Type B pancreatic cell (in vitro differentiated cells): ENCODE results near the gene CERS4. TPM values are rescaled to one million over a fixed set of nuclear protein-coding genes. Genes with fewer than 3 reads are reported as not detected.

Experiments used
- DNase-seq: peaks from one replicate; pipeline ENCODE4 v3.0.0; 2021; ENCODE audit warnings: mixed read lengths; ENCODE audit not compliant: unreplicated experiment; ENCODE audit errors: extremely low spot score
- H3K27ac Mint-ChIP-seq: 2 replicates; pipeline ENCODE4 v1.8.0; 2021; ENCODE audit warnings: mild to moderate bottlenecking, mixed read lengths
- H3K27me3 Mint-ChIP-seq: 2 replicates; pipeline ENCODE4 v1.8.0; 2021; ENCODE audit warnings: mixed read lengths
- H3K36me3 Mint-ChIP-seq: 2 replicates; pipeline ENCODE4 v1.8.0; 2021; ENCODE audit warnings: mixed read lengths
- H3K4me1 Mint-ChIP-seq: one replicate; pipeline ENCODE4 v1.8.0; 2021; ENCODE audit warnings: mixed read lengths; ENCODE audit not compliant: unreplicated experiment
- H3K4me3 Mint-ChIP-seq: 2 replicates; pipeline ENCODE4 v1.8.0; 2021; ENCODE audit warnings: mild to moderate bottlenecking, mixed read lengths
- H3K9me3 Mint-ChIP-seq: 2 replicates; pipeline ENCODE4 v1.8.0; 2021; ENCODE audit warnings: mixed read lengths
- total RNA-seq: library from RNA; stranded (reverse); gene quantifications from 2 replicates; pipeline ENCODE4 v1.2.1, GENCODE V29; 2021; ENCODE audit warnings: low replicate concordance
- TF ChIP-seq, protein P1 (sequence below): fragments of 200-600 bp; sonication (generic); conservative IDR thresholded peaks from 2 replicates; pipeline ENCODE4 v1.5.0; 2021; ENCODE audit warnings: antibody characterized with exemption, mild to moderate bottlenecking

Gene CERS4
- total RNA-seq, 1 donor from 2014 or later = 52.8 TPM

DNA sequence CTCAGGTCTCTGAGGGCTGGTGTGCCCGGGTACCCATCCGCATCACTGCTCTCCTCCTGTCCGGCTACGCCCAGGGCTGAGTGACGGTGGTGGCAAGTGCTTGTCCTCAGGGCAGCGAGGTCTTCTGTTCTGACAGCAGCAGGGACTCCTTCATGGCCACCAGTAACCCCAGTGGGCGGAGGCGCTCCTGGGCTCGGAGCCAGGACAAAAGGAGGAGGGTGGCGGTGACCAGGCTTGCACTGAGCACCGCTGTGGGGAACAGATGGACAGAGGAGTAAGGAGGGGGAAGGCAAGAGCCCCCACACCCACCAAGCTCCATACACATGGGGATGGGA, 93.2 kb downstream of the CERS4 start:
- Mint-ChIP-seq H3K36me3 (no peaks in the 10 kb centered on the region), H3K27me3 (peaks cover 1% of the 10 kb centered on the region), H3K4me3 (no peak overlapping the region), H3K4me1 (peaks cover 3% of the 10 kb centered on the region), H3K27ac (no peak overlapping the region), H3K9me3 (no peaks in the 10 kb centered on the region)
- DNase-seq = peak; percentile 65
- TF ChIP-seq, protein P1, sequence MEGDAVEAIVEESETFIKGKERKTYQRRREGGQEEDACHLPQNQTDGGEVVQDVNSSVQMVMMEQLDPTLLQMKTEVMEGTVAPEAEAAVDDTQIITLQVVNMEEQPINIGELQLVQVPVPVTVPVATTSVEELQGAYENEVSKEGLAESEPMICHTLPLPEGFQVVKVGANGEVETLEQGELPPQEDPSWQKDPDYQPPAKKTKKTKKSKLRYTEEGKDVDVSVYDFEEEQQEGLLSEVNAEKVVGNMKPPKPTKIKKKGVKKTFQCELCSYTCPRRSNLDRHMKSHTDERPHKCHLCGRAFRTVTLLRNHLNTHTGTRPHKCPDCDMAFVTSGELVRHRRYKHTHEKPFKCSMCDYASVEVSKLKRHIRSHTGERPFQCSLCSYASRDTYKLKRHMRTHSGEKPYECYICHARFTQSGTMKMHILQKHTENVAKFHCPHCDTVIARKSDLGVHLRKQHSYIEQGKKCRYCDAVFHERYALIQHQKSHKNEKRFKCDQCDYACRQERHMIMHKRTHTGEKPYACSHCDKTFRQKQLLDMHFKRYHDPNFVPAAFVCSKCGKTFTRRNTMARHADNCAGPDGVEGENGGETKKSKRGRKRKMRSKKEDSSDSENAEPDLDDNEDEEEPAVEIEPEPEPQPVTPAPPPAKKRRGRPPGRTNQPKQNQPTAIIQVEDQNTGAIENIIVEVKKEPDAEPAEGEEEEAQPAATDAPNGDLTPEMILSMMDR = no peak

DNA sequence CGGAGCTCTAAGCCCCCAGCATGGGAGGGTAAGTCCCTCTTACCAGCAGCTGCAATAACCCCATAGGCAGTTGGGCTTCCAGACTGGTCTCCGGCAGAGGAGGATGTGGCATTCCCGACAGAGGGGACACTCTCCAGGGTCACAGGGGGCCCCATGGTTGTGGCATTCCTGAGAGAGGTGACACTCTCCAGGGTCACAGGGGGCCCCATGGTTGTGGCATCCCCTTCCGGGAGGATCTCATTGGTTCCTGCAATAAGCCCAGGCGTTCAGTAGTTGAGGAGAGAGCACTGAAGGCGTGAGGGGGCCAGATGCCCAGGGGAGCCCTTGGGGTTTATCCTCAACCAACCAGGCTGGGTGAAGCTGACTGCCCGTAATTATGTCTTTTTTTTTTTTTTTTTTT, 93.6 kb downstream of the CERS4 start:
- H3K36me3 Mint-ChIP-seq = no peaks in the 10 kb centered on the region
- no peak overlapping the region for H3K27ac Mint-ChIP-seq
- peaks cover 3% of the 10 kb centered on the region for H3K27me3 Mint-ChIP-seq
- H3K4me3 Mint-ChIP-seq = no peak overlapping the region
- peak; percentile 60 for DNase-seq
- H3K4me1 Mint-ChIP-seq = peaks cover 7% of the 10 kb centered on the region
- TF ChIP-seq, protein P1 = no peak
- H3K9me3 Mint-ChIP-seq = no peaks in the 10 kb centered on the region

DNA sequence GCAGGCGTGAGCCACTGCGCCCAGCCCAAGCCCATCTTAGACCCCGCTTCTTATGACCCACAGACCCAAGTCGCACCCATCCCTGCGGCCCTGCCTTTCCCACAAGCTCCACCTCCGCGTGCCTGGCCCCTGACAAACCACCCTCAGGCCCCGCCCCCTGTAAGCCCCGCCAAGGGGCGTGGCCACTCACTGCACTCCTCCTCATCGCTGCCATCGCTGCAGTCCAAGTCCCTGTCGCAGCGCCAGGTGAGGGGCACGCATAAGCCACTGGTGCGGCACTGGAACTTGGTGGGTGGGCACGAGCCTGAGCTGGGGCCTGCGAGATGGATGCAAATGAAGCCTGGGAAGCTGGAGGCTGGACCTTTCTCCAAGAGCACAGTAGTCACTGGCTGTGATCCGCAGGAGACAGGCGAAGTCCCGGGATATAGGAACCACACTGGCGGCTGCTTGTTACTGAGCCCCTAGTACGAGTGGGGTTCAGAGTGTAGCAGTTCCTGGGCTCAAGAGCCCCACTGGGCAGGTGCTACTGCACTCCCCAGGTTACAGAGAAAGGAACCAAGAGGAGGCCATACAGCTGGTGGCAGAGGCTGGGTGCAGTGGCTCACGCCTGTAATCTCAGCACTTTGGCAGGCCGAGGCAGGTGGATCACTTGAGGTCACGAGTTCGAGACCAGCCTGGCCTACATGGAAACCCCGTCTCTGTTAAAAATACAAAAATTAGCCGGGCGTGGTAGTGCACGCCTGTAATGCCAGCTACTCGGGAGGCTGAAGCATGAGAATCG, 95.9 kb downstream of the CERS4 start:
- Mint-ChIP-seq H3K36me3 (no peaks in the 10 kb centered on the region), H3K27ac (peak overlapping the region; percentile 55), H3K4me3 (no peak overlapping the region), H3K27me3 (peaks cover 3% of the 10 kb centered on the region), H3K4me1 (peaks cover 13% of the 10 kb centered on the region), H3K9me3 (no peaks in the 10 kb centered on the region)
- TF ChIP-seq, protein P1 = no peak
- peak; percentile 67 for DNase-seq

DNA sequence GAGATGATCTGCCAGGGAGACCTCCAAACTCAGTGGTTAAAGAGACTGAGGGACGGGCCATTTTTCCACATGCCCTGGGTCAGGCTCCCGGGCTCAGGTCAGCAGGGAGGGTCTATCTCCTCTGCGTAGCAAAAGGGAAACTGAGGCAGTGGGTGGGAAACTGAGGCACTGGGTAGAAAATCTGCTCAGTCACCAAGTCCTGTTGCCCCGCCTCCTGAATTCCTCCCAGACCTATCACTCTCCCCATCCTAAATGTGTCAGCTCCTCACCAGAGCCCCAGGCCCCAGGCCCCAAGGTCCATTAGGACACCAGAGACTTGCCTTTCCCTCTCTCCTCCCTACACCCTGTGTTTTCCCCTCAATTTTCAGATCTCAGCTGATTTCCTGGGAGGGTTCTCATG, 96.6 kb downstream of the CERS4 start:
- Mint-ChIP-seq H3K27me3 (peaks cover 3% of the 10 kb centered on the region), H3K27ac (no peak overlapping the region), H3K4me3 (no peak overlapping the region), H3K4me1 (peaks cover 13% of the 10 kb centered on the region), H3K9me3 (no peaks in the 10 kb centered on the region), H3K36me3 (no peaks in the 10 kb centered on the region)
- DNase-seq = peak; percentile 44
- TF ChIP-seq, protein P1 = no peak

DNA sequence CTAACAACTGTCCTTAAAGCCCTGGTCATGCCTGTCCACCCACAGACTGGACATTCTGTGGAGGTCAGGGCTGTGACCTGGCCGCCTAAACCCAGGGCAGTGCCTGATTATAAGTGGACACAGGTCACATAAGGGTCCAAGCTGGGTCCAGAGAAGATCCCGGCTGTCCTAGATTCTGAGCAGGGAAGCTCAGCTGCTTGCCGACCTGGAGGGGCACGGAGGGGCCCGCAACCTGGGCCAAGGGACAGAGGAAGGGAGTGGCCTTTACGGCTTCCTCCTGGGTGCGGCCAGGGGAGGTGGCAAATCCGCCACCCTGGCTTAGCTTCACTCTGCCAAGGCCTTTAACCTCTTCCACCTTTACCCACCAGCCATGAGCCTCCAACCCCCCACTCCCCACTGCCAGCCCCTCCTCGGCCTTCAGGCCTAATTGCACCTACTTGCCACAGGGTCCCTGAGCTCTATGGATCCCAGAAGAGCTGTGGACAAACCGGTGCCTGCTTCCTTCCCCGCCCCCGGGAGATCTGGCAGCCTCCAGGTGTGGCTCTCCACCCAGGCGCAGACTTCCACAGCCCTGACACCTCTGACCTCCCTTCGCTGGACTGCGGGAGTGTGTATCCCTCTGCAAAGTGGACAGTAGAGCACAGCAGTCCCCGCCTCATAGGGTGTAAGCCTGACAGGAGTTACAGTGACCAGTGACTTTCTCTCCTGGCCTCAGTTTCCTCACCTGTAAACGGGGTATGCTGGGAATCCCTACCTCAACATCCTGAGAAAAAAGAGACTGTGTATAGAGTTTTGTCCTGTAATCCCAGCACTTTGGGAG, 97.3 kb downstream of the CERS4 start:
- Mint-ChIP-seq H3K36me3 (peaks cover 3% of the 10 kb centered on the region), H3K4me1 (peaks cover 13% of the 10 kb centered on the region), H3K4me3 (peak overlapping the region; percentile 95), H3K27me3 (peaks cover 3% of the 10 kb centered on the region), H3K9me3 (no peaks in the 10 kb centered on the region), H3K27ac (no peak overlapping the region)
- peak; percentile 66 for DNase-seq
- TF ChIP-seq, protein P1 = no peak
